ENCODE results near the gene UQCC5.

UQCC5 gene

DNA sequence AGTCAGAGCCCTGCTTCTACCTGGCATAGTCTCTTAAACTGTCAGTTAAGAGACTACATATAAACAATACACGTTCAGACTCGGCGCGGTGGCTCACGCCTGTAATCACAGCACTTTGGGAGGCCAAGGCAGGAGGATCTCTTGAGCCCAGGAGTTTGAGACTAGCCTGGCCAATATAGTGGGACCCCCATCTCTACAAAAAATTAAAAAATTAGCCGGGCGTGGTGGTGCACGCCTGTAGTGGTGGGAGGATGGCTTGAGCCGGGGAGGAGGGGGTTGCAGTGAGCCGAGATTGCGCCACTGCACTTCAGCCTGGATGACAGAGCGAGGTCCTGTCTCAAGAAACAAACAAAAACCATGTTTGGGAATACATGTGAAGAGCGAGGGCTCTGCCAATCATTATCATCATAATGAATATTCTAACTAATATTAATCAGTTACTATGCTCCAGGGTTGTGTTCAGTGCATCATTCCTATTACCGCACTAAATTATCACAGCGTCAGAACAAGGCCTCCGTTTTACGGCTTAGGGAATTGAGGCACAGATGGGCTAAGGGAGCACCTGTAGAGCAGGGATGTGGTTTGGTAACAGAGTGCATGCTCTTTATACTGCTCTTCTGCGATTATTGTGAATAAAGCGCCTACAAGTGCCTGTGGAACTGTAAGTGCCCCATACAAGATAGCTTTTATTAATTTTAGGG lies 844 bp upstream of the UQCC5 start:
- no peak for DNase-seq

DNA sequence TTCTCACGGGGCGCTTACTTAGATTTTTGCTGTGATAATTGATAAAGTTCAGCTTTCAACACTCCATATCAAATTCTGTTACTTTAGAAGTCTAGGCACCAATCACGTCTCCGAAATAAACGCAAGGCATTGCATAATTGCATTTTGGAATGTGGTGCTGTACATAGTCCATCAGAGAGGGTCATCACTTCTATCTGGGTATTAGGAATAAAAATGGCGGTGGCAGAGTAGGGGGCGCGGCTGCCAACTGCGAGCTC lies 365 bp upstream of the UQCC5 start:
- no peak for DNase-seq

DNA sequence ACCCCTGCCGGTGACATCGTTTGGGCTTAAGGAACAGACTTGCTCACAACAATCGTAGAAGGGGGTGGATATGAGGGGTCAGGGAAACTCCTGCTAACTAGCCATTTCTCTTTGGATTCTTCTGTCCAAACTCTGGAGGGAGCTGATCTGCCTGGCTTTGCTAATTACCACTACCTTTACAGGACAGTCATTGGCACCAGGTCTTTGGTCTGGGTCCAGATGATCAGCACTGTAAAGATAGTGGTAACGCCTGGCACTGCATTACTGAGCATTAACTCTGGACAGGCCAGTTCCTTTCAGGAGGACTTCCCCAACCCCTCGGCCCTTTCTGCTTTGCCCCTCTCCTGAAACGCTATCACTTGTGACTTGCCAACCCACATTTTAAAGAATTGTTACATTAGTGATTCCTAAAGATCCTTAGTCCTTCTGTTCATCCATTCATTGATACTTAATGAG lies 788 bp downstream of the UQCC5 start:
- DNase-seq: no peak

DNA sequence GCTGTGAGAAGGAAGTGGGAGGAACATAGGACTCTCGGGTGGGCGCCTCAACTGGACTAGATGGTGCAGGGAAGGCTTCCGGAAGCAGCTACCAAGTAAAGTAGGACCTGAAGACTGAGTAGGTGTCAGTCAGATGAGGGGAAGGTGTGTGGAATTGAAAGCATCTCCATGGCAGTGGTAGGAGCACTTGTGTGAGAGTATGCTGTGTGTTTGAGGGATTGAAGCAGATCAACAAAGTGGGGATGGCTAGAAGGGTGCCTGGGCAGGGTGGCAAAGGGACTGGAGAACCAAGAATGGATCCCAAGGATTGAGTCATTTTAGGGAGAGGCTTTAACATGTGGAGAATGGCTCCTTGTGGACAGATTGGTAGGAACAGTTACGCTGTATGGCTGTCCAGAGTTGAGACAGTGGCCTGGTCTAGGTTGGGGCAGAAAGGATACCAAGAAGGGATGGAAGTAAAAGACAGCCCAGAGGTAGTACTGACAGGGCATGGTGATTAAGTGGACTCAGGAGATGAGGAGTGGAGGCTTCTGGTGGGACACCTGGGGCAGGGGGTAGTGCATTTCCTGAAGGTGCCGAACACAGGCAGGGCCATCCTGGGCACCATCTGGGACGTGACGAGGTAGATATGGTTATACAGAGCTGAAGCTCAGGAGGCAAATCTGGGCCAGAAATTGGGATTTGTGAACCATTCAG lies 1.5 kb downstream of the UQCC5 start:
- no peak for DNase-seq

DNA sequence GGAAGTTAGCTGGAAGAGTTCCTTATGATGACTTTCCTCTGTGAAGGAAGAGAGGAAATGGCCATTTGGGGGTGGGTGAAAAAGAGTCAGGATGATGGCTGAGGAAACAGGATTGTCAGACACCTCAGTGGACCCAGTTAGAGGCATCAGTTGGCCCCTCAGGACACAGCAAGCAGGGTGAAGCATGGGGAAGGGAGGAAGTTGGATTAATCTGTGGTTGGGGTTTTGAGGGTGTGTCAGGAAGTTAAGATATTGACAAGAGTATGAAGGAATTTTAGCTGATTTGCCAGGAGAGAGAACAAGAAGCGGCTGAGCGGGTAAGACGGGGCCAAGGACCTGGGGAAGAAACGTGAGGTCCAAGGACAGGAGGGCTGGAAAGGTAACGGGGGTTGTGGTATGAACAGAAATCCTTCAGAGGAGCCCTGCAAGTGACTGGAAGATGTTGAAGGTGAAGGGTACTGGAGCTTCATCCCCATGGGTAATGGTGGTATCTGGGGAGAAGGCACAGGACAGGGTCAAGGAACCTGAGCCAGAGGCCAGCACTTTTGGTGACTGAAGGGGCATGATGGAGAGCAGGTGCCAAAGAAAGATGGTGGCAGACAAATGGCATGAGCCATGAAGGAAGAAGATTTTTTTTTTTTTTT lies 2.7 kb downstream of the UQCC5 start:
- DNase-seq: no peak

DNA sequence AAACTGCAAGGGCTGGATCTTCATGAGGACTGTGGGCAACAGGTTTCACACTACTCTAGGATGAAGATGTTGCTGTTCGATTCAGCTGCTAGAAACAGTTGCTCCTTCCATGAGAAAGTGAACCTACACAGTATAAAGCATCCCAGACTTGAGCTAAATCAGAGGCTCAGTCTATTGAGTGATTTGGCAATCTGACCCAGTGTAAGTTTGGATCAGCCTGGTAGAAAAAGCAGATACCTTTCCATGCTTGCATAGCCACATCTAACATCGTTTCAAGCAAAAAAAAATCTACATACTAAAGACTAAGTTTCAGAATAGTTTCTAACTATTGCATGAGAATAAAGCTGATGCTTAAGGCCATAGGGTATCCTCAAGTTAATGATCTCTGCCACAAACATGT lies 4.6 kb downstream of the UQCC5 start:
- no peak for DNase-seq

DNA sequence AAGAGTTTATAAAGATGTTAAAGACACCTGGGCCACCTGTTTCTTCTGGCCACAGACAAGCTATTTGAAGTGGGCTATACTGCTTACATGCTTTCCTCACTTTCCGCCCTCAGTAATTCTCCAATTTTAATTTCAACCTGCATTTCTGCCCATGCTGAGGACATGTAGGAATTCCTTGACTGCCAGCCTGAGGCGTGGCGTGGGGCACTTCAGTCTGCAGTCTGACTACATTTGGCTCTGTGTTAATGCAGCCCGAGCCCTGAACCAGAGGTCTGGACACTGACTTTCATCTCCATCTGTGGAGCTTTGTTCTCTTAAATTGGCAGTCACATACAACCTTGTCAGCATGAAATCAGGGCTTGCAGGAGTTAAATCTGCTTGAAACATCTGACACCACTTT lies 8.5 kb downstream of the UQCC5 start:
- no peak for DNase-seq

DNA sequence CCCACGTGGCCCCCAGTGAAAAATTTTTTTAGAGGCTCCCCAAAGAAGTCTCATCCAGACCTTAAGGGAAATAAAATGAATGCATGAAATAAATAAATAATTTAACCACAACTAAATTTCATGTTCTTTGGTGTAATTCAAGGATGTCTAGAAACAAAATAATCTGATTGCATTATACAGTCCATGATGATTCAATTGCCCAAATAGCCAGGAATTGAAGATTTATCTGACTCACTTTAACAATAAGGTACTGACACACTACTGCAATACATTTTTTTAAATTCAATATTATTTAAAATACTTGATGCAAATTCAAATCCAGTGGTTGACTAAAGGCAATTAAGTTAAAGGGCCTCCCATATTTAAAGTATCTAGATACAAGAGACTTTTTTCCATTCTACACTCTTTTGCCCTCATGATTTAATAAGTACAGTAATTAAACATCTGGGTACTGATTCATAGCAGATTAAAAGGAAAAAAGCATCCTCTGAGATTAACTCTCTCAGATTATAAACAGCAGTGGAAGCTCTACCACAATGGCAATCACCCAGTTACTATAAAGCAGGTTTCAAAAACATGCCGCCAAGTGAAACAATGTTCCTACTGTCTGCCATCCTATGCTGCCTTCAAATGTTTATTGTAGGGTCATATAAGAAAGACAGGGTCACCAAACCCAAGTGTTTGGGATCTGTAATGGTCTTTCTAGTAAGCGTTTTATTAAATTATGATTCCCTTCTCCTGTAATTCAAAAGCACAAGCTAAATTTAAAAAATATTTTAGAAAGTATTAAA lies 9.9 kb downstream of the UQCC5 start:
- DNase-seq: no peak

DNA sequence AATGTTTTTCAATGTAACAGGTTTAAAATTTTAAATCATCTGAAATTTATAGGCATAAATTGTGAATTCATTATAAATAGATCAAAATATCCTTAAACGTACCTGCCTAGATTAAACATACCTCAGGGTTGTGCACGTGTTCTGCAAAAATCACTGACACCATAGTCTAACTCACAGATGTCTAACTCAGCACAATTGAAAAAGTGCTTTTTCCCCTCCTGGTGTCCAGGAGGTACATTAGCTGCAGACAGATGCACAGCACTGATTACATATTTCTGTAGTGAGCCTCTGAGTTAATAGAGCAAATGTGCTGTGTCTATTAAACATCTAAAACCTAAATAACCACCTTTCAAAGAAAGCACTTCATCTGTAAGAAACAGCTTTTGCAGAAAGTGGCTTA lies 10.7 kb downstream of the UQCC5 start:
- no peak for DNase-seq

DNA sequence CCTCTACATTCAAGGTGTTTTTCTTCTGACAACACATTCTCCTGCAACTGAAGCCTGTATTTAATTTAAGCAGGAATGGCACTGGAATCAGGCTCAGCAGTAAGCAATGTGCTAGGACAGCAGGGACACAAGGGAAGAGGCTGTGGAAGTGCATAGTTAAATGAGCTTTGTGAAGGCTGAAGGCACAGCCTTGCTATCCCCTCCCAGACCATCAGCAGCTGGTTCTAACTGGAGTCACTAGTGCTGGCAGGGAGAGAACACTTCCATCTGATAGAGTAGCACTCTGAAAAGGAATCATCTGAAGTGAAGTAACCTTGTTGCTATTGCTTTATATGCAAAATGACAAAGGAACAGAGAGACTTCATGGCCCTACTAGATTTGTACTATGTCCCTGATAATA lies 14.7 kb downstream of the UQCC5 start:
- DNase-seq: no peak

DNA sequence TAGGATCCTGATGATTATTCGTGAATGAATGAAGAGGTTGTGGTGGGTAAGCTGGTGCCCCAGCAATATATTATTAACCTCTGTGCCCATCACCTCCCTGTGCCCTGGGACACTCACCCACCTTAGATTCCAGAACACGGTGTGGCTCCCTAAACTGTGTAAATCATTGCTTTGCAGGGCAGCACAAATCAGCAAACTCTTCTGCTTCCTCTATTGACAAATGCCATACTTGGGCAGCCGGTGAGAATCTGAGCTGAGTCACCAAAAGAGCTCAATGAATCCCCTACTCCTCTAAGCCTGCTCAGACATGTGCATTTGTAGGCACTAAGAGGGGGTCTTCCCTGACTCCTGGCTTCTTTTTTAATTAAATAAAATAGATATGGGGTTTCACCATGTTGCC lies 15.7 kb downstream of the UQCC5 start:
- DNase-seq: no peak

DNA sequence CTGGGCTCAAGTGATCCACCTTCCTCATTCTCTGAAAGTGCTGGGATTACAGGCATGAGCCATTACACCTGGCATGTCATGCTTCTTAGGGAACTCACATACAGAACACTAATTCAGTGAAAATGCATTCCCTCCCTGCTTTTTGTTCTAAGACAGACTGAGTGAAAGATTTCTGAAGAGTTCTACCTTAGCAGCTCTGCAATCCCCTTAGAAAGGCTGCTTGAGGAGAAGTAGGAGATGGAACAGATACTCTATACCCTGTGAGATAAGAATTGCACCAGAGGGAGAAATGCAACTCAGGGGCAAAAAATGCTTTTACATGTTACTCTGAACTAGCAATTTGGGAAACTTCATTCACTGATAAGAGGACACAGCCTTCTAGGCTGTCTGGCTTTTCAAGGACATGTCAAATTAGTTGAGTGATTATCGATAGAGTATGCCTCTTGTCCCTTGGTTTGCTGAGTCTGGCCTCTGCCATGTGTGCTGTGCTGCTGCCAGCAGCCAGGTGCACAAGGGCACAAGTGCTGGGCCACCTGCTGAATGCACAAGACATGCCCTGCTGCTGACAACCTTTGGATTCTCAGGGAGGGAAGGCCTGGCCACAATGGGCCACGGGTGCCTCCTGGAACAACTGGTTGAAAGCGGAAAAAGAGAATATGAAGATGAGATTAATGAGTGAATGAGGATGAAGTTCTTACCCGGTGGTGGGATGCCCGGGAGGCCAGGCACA lies 17.8 kb downstream of the UQCC5 start:
- DNase-seq: no peak

DNA sequence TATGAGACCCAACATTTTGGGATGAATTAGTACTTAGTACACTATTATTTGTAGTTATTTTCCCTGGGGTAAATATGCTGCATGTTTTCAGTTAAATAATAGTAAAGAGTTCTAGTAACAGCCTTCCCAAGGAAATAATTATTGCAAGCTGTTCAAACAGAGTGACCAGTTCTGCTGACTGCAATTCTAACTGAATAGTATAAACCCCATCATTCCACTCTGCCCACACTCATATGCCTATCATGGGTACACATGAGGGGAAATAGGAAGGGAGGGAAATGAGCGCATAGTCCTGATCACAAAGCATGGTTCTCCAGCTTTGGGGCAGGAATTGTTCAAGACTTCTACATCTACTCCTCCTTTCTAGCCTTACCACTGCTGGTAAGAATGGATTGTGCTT lies 18.7 kb downstream of the UQCC5 start:
- DNase-seq: no peak

DNA sequence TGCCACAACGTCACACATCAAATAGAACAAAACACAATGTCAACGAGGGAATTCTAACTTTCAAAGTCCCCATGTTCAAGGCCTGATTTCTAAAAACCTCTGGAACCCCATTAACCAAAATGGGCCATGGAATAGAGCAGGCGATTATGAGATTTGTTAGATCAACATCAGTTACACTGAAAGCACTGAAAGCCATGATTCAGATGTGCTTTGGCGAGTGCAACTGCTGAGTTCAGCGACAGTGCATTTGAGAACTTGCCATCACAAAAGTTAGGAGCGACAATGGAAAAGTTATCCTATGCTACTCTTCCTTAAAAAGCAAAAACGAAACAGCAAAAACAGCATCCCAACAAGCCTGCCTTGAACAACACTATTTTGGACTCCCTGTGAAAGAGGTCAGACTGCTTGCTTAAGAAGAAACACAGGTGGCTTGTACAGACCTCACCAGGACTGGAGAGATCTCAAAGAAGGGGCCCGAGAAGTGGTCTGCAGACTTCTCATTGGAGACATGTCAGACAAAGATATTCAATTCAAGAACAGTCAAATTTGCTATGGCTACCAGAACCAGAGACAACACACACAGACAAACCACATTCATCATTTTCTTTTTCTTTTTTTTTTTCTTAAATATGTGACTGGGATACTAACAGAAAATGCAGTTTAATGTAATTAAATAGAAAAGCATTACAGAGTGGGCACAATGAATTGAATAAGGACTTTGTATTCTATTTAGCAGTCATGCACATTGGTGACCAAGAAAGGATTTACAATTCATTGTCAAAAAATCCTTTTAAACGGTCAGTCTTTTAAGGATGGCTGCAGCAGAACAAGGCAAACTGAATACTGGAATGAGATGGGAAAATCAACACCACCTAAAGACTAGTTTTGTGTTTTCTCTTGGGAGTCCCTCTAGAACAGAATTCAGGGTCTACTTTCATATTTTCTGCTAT lies 20.9 kb downstream of the UQCC5 start:
- DNase-seq: no peak

DNA sequence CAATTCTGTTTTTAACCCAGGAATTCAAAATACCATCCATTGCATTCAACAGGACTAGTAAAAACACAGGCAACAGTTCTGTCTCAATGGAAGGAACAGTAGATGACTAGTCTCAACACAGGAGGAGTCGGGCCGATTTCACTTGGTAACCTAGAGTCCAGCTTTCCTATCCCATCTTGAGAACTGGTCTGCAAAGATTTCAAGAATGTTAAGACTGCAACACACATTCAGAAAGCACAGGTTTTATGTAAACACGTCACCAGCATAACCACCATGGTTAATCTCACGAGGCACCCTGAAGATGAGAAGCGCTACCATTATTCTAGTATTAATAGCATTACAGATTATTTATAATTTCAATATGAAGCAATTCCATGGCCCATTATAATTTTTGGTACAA lies 22.0 kb downstream of the UQCC5 start:
- DNase-seq: no peak

DNA sequence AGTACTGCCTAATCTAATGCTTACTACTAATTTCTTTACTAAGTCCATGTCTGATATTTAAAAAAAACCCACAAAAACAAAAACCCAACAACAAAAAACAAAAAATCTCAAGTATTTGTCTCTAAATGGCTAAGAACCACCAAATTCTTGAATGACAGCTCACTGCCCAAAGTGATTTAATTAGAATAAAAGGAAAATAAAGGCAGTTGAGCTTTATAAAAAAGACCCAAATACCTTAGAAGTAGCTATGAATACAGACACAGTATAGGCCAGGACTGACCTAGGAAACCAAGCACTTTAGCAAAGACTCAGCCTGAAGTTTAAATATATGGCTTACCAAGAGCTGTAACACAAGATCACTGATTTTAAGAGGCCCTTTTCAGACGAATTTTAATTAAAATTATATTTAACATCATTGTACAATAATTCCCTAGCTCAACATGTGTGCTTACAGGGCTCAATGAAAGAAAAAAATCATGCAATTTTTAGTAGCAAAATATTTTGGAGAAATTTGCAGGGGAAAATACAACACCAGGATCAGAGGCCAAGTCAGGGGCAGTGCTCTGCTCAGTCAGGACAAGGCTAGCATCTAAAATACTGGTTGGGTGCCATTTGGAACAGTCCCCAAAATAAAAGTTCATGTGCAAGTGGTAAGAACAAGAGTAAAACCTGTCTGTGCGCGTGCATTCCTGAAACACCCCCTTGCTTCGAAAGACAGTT lies 24.8 kb downstream of the UQCC5 start:
- DNase-seq: no peak

DNA sequence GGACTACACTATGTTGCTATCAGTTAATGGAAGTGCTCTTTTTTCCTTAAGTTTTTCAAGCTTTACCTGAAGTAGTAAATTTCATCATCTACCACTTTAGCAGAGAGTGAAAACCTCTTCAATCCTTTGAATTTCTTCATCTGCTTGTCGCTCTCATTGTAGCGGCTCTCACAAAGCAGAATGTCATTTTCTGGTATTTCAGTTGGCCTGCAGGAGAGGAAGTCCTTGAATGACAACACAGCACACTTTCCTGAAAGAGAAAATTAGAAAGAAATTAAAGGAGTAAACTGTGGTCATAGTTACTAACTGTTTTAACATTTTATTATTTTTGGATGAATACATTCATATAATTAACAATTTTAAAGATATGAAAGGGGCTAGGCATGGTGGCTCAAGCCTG lies 27.6 kb downstream of the UQCC5 start:
- DNase-seq: no peak

DNA sequence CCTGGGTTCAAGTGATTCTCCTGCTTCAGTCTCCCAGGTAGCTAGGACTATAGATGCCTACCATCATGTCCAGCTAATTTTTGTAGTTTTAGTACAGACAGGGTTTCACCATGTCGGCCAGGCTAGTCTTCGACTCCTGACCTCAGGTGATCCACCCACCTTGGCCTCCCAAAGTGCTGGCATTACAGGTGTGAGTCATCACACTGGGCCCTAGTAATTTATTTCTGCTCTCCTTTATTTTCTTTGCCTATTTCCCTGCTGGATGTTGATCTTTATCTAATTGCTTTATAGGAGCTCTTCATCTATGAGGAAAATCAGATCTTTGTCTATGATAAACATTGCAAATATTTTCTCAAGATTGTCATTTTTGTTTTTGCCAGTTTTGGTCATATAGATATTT lies 31.7 kb downstream of the UQCC5 start:
- no peak for DNase-seq

DNA sequence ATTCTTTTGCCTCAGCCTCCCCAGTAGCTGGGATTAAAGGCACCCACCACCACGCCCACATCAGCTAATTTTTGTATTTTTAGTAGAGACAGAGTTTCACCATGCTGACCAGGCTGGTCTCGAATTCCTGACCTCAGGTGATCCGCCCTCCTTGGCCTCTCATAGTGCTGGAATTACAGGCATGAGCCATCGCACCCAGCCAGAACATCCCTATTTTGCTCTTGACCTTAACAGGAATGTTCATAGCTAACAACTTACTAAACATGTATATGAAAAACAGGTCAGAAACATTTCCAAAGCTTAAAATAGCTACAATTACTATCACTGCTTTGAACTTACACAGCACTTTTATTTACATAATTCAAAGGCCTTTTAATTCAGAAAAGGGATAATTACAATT lies 33.7 kb downstream of the UQCC5 start:
- DNase-seq: no peak

DNA sequence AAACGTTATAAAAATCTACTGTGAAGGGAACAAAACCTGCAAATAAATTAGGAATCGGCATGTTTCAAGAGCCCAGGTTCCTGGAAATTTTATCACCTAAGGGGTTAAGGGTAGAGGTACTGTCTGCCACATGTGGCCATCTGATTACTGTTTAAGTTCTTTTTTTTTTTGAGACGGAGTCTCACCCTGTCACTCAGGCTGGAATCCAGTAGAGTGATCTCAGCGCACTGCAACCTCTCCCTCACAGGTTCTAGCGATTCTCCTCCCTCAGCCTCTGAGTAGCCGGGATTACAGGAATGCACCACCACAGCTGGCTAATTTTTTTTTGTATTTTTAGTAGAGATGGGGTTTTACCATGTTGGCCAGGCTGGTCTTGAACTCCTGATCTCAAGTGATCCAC lies 35.8 kb downstream of the UQCC5 start:
- no peak for DNase-seq
